CD4-positive, alpha-beta T cell (primary cell): ENCODE measurements around the gene CUEDC1. TPM values are rescaled to one million over a fixed set of nuclear protein-coding genes. Genes with fewer than 3 reads are reported as not detected.

Experiments
- ATAC-seq: fragments of 200-7000 bp; cut with Tn5 transposase; one replicate; pipeline ENCODE4 v1.10.0; 2022; ENCODE audit warnings: mild to moderate bottlenecking; ENCODE audit not compliant: poor library complexity
- CTCF ChIA-PET: fragments of 350-600 bp; sonication (Branson Sonifier 250); formaldehyde crosslinking; loops from one replicate; lab custom pipeline; 2021; ENCODE audit warnings: antibody characterized with exemption, inconsistent platforms; lab: Charles Lee
- POLR2A ChIA-PET: fragments of 350-600 bp; sonication (Branson Sonifier 250); formaldehyde crosslinking; loops from one replicate; lab custom pipeline; 2021; ENCODE audit warnings: antibody characterized with exemption, inconsistent platforms; lab: Charles Lee
- DNase-seq, 14 experiments: peaks; one replicate each; pipeline ENCODE4 v3.0.0-alpha.2; 2013 to 2020; ENCODE audit warnings: mixed read lengths in 2 of 14
- H3K27ac ChIP-seq, 2 donors: one replicate each; pipeline versions ENCODE4 v1.5.1 to v1.7.0; 2013; ENCODE audit warnings: low read length in 2 of 2, low read depth in 1 of 2, mild to moderate bottlenecking in 1 of 2
- H3K27me3 ChIP-seq, 2 experiments: 1 replicate in 1 of 2; 2 replicates in 1 of 2; pipeline versions ENCODE4 v1.6.1 to v1.7.0; 2013; ENCODE audit warnings: low read length in 2 of 2, control low read depth in 1 of 2, mild to moderate bottlenecking in 1 of 2, moderate library complexity in 1 of 2; ENCODE audit not compliant: insufficient read depth in 2 of 2, control insufficient read depth in 1 of 2
- H3K36me3 ChIP-seq: one replicate; pipeline ENCODE4 v1.6.1; 2013; ENCODE audit warnings: low read length, control low read depth; ENCODE audit not compliant: insufficient read depth
- H3K4me1 ChIP-seq: one replicate; pipeline ENCODE4 v1.6.1; 2013; ENCODE audit warnings: low read length, control low read depth; ENCODE audit not compliant: insufficient read depth
- H3K4me3 ChIP-seq: one replicate; pipeline ENCODE4 v1.5.1; 2013; ENCODE audit warnings: mild to moderate bottlenecking, low read length, moderate library complexity
- H3K9me3 ChIP-seq, 2 experiments: 1 replicate in 1 of 2; 2 replicates in 1 of 2; pipeline versions ENCODE4 v1.6.1 to v1.7.0; 2013; ENCODE audit warnings: low read length in 2 of 2, mild to moderate bottlenecking in 2 of 2, control low read depth in 1 of 2, moderate library complexity in 1 of 2; ENCODE audit not compliant: control insufficient read depth in 1 of 2, insufficient read depth in 1 of 2
- H3K27ac Mint-ChIP-seq: one replicate; pipeline ENCODE4 v1.8.0; 2020; ENCODE audit warnings: mixed read lengths
- H3K27me3 Mint-ChIP-seq: one replicate; pipeline ENCODE4 v1.8.0; 2021; ENCODE audit warnings: mixed read lengths
- H3K36me3 Mint-ChIP-seq: one replicate; pipeline ENCODE4 v1.8.0; 2021; ENCODE audit warnings: low read depth, mixed read lengths
- H3K4me1 Mint-ChIP-seq: one replicate; pipeline ENCODE4 v1.8.0; 2021; ENCODE audit warnings: low read depth, mixed read lengths
- H3K4me3 Mint-ChIP-seq: one replicate; pipeline ENCODE4 v1.8.0; 2020; ENCODE audit warnings: mild to moderate bottlenecking, mixed read lengths
- H3K9me3 Mint-ChIP-seq: one replicate; pipeline ENCODE4 v1.8.0; 2020; ENCODE audit warnings: mixed read lengths
- CTCF ChIP-seq: fragments of 200-600 bp; IDR thresholded peaks from one replicate; pipeline ENCODE4 v1.8.0; 2022; ENCODE audit warnings: antibody characterized with exemption, mild to moderate bottlenecking
- intact Hi-C, 2 experiments: fragments of 100-400 bp; cut with DNase I in 1 of 2; cut with micrococcal nuclease in 1 of 2; formaldehyde crosslinking; loops; one replicate each; pipeline versions ENCODE4 v1.15.1 to v1.9.0; 2023 to 2025; cut with DNase I, micrococcal nuclease
- total RNA-seq, 174 experiments: library from RNA in 2 of 174; stranded (reverse) in 2 of 174; gene quantifications; one replicate each; pipeline ENCODE4 v1.2.3 and lab custom pipeline; 2021 to 2026

The CUEDC1 gene
- total RNA-seq, 2 experiments from 2014 or later: 0.41 to 1.0 TPM

- H3K4me1 ChIP-seq: peaks cover 19% of the 10 kb centered on the region
- CTCF ChIA-PET: interaction anchor here (0.5 to 2.4 kb wide), 4 partner anchors 8 to 363 kb away, joined by 3 to 7 read pairs (median 6); no protein-coding TSS in a partner anchor
- Mint-ChIP-seq H3K27ac (peak overlapping the region; percentile 71), H3K36me3 (peaks cover 4% of the 10 kb centered on the region), H3K4me3 (peak overlapping the region; percentile 5), H3K9me3 (no peaks in the 10 kb centered on the region), H3K27me3 (no peaks in the 10 kb centered on the region), H3K4me1 (peaks cover 56% of the 10 kb centered on the region)
- ATAC-seq (no peak), DNase-seq (no peak)
- no peak overlapping the region for H3K4me3 ChIP-seq
- H3K27me3 ChIP-seq: no peaks in the 10 kb centered on the region
- POLR2A ChIA-PET: interaction anchor here (0.6 to 8.1 kb wide), 9 partner anchors 9 to 1150 kb away, joined by 3 to 94 read pairs (median 3); partner anchors contain the start of genes DYNLL2 and SRSF1
- H3K27ac ChIP-seq: no peak overlapping the region
- no peaks in the 10 kb centered on the region for H3K9me3 ChIP-seq
- no peak for TF ChIP-seq CTCF
- H3K36me3 ChIP-seq: peaks cover 3% of the 10 kb centered on the region
- intact Hi-C loops: loop anchor here (2.0 to 10.0 kb wide), 3 partner anchors 77 to 739 kb away; partner anchors contain the start of gene MSI2 (in 1 of the 2)
Measured at GRCh38 chr17:57993471-57994365, 38.5 kb upstream of the CUEDC1 start.

- H3K36me3 ChIP-seq: no peaks in the 10 kb centered on the region
- intact Hi-C loops: loop anchor here (10.0 kb wide), 2 partner anchors 343 to 737 kb away; partner anchors contain the start of gene MSI2 (in 1 of the 2)
- no peak overlapping the region for H3K4me3 ChIP-seq
- no peaks in the 10 kb centered on the region for H3K9me3 Mint-ChIP-seq
- peak overlapping the region; percentile 58 for H3K27ac Mint-ChIP-seq
- TF ChIP-seq CTCF: no peak
- ChIA-PET CTCF (interaction anchor here (1.3 to 2.5 kb wide), 3 partner anchors 9 to 99 kb away, joined by 3 to 16 read pairs (median 7); no protein-coding TSS in a partner anchor), POLR2A (interaction anchor here (1.0 to 8.1 kb wide), 4 partner anchors 8 to 141 kb away, joined by 3 to 94 read pairs (median 22); partner anchors contain the start of genes MRPS23 and SRSF1)
- no peaks in the 10 kb centered on the region for H3K27me3 ChIP-seq
- ATAC-seq: no peak
- peaks cover 59% of the 10 kb centered on the region for H3K4me1 Mint-ChIP-seq
- DNase-seq: no peak
- H3K4me1 ChIP-seq: peaks cover 29% of the 10 kb centered on the region
- no peaks in the 10 kb centered on the region for H3K27me3 Mint-ChIP-seq
- H3K4me3 Mint-ChIP-seq: no peak overlapping the region
- peaks cover 18% of the 10 kb centered on the region for H3K36me3 Mint-ChIP-seq
- no peak overlapping the region for H3K27ac ChIP-seq
- no peaks in the 10 kb centered on the region for H3K9me3 ChIP-seq
Measured at GRCh38 chr17:57991537-57991936, 36.3 kb upstream of the CUEDC1 start.

DNA sequence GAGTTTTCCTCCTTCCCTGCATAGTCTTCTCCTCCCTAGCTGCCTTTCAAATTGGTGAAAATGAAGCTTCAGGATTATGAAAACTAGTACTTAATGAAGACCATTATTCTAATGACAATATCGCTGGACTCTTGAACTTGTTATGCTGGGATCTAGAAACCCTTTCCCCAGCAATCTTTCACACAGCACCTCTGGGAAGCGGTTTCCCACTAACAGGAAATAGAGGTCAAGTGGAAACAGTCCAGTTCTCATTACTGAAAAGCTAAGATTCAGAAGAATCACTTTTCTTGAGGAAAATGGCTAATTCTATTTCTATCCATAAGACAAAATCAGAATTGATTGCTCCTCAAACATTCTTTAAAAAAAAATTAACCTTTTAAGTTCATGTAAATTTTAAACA lies 34.8 kb upstream of the CUEDC1 start:
- H3K27ac Mint-ChIP-seq: peak overlapping the region; percentile 97
- POLR2A ChIA-PET: interaction anchor here (1.1 to 8.1 kb wide), 4 partner anchors 10 to 140 kb away, joined by 3 to 94 read pairs (median 22); partner anchors contain the start of genes DYNLL2, MRPS23 and SRSF1
- peaks cover 27% of the 10 kb centered on the region for H3K4me1 ChIP-seq

More for the DNA sequence above, 34.8 kb upstream of the CUEDC1 start:
- CTCF ChIA-PET: interaction anchor here (1.3 to 2.5 kb wide), 2 partner anchors 10 to 34 kb away, joined by 3 to 16 read pairs; no protein-coding TSS in a partner anchor
- Histone ChIP-seq H3K36me3 (peaks cover 4% of the 10 kb centered on the region), H3K9me3 (no peaks in the 10 kb centered on the region), H3K4me3 (no peak overlapping the region), H3K27ac (no peak overlapping the region), H3K27me3 (no peaks in the 10 kb centered on the region)
- intact Hi-C loops: loop anchor here (10.0 kb wide), 2 partner anchors 345 to 735 kb away; partner anchors contain the start of gene MSI2 (in 1 of the 2)
- peaks cover 30% of the 10 kb centered on the region for H3K36me3 Mint-ChIP-seq
- peak overlapping the region; percentile 97 for H3K4me3 Mint-ChIP-seq
- no peak for DNase-seq
- no peaks in the 10 kb centered on the region for H3K9me3 Mint-ChIP-seq
- peaks cover 67% of the 10 kb centered on the region for H3K4me1 Mint-ChIP-seq
- no peak for ATAC-seq
- H3K27me3 Mint-ChIP-seq: no peaks in the 10 kb centered on the region
- TF ChIP-seq CTCF: no peak
